HG03558 (cell line): ENCODE measurements around the gene CAPN13.

ENCODE experiments used
- ATAC-seq: cut with Tn5 transposase; IDR thresholded peaks from one replicate; pipeline ENCODE4 v1.9.1; 2021; ENCODE audit warnings: moderate number of reproducible peaks; ENCODE audit not compliant: unreplicated experiment; ENCODE audit errors: extremely low read depth

Gene CAPN13

DNA sequence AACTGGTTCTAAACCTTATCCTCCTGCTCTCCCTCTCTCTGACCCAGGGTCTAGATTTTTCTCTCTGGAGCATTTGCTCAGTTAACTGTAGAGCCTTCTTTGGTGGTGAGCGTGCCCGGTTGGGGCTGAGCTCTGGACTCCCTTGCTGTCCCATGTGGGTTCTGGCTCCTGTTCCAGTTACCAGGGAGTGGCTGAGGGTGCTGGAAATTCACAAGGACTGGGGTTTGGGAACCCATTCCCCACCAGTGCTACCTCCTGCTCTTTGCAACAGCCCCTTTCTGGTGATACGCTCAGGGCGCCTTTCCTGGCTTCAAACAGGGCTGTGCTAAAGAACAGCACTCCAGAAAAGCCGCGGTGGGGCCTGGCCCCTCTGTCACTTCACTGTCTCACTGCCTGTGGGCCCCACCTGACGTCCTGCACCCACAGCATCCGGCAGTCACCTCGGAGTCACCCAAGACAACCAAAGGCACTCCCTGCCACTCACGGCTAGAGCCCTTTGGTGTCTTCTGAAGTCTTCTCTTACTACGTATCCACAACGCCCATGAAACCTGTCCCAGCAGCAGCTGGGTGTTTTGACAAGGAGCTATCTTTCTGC, 41.3 kb downstream of the CAPN13 start:
- no peak for ATAC-seq

DNA sequence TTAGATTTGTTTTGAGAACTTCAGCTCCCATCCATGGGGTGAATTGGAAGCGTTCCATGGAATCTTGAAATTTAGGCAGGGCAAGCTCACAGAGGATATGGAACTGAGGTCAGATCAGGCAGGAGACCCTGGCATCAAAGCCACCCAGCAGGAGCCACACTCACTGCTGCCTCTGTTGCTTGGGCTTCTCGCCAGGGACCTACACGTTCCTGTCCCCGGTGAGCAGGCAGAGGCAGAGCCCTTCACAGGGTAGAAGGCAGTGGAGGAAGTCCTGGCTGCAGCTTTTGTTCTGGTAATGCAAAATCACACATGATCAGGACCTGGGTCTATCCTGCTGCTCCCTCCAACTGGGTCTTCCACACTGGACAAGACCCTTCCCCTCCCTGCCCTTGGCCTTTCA, 42.1 kb downstream of the CAPN13 start:
- no peak for ATAC-seq

DNA sequence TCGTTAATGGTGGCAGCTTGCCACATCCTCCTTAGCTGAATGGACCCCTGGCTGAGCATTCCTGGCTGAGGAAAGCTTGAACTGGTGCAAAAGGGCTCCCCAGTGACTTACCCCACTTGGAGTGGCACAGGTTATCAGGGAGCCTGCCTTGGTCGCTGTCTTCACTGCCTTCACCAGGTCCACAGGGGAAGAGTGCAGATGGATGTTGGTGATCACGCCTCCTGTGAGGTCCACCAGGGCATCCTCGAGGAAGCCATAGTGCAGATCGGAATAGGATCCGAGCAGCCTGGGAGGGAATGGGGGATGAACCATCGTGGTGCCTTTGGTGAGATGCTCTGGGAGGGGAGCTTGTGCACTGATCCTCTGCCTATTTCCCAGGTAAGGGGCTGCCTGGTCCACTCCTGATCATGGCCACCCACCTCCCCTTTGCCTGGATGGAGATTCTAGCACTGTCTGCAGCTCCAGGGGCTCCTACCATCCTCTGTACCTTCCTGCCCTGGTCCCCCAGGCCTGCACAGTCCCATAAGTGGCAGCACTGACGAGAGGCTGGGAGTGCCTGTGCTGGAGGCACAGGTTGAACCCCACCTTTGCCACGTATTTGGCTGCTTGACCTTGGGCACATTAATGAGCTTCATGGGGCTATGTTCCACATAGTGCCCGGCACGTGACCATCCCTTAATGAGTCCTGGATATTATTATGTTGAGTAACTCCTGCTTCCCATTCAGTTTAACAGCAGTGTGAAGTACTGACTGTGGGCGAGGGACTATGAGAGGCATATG, 43.0 kb downstream of the CAPN13 start:
- ATAC-seq, result no peak

DNA sequence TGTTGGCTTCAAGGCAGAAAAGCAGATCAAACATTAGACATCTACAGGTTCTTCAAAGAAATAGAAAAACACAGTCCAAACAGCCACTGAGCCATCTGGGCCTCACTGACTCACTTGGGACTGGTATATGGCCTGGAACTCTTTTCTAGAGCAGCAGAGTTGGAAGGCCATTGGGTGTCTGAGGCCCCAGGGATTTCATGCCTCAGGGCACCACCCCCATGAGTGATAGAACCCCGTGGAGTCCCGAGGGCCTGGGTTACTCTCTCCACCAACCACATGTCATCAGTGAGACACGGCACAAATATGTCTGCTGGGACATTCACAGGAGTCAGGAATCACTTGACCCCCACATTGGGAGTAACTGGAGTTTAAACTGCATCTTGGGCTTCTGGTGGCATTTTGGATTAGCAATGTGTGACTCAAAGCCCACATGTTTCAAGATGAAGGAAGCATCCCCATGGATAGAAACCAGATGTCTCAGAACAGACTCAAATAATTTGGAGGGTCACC, 44.0 kb downstream of the CAPN13 start:
- ATAC-seq, result no peak

DNA sequence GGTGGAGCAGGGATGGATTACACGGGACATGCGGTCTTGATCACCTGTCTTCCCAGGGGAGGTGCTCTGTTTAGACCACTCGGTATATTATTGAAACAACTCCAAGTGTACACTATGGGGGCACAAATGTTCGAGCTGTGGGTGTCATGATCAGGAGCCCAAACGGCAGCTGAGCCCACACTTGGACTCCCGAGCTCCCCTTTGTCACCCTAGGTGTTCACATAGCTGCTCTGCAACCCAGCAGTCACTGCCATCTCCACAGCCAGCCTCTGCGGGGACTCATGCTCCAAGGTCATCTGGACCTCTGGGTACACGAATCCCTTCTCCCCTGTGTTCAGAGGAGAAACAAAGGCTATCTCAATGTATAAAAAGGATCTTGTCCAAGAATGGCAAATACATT, 46.0 kb downstream of the CAPN13 start:
- ATAC-seq, result no peak

DNA sequence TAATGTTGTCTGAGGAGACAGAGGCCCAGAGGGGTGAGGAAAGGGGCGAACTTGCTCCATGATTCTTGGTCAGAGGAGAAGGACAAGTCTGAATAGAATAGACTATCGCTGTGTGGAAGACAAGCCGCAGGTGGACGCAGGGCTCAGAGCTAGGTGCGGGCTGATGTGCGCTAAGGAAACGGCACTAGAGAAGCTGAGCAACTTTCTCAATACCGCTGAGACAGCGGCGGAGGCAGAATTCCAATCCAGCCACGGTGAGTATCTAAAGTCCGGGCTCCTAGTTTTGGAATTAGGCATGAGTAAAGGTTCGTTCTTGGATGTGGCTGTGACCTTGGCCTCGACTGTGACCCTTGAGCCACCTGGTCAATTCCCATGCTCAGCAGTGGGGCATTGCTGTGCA, 47.8 kb downstream of the CAPN13 start:
- no peak for ATAC-seq

DNA sequence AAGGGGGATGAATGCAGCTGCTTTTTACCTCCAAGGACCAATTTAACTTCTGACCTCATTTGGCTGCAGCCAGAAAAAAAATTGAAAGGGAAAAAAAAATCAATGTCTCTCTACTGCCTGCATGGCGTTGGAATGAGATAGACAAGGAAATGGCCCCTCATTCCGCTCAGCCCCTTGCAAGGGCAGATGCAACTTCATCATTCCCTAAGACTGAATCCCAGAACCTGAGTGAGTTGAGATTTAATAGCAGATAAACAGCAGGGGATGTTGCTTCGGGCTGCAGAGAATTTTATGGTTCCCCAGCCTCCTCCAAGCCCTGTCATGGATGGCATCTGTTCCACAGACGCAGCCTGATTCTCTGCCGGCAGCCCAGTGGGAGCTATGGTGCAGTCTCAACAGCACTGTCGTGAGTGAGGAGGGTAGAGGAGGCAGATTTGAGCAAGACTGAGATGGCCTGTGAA, 49.0 kb downstream of the CAPN13 start:
- no peak for ATAC-seq

DNA sequence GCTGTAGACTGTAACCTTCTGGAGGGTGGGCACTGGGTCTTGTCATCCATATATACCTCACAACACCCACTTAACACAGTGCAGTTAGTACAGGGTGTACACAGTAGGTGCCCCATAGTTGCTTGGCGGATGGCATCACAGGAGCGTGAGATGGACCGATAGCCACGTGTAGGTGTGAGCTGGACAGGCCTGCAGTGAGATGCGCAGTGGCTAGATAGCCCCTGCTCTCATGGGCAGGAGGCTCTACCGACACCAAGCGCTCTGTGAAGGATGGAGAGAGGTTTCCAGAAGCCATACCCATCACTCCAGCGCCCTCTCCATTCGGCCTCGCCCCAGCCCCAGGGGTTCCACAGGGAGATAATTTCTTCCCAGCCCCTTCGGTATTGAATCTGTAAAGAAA, 49.5 kb downstream of the CAPN13 start:
- ATAC-seq, result no peak

DNA sequence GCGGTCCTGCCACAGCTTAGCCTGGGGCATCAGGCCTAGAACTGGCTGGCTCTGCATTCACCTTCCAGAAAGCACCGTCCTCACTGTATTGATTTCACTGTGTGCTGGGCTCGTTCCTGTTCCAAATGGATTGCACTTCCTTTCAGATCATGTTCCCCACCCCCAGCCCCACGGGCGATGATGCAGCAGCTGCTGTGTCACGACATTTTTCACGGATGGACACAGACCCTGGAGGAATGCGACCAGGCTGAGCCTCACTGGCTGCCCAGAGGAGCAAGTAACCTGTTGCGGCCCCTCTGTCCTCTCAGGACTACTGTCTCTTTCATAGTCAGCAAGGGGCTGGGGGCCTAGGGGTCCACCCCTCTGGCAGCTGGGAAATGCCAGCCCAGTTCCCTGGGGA, 50.3 kb downstream of the CAPN13 start:
- no peak for ATAC-seq

DNA sequence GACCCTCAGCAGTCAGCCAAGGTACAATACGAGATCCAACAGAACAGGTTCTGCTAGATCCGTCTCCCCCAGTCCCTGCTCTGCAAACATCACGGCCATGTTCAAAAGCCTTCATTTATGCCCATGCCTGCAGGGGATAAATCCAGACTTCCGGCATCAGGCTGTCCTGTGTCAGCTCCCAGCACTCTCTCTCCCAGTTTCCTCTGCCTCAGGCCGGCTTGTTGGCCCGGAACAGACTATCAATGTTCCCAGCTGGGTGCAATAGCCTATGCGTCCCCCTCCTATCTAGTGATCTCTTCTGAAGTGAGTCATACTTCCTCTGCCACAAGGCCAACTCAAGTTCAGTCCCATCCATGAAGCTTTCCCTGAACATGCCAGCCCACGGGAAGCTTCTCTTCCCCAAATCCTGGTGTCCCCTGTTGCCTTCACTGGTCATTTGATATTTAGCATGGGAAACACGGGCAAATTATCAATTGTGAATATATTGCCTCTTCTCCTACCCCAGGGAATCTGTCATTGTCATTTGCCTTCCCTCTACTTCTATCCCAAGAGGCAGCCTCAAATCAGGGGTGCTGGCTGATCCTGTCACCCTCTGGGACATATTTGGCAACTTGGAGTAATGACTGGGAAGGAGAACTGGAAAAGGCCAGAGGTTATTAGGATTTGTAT, 51.1 kb downstream of the CAPN13 start:
- no peak for ATAC-seq

DNA sequence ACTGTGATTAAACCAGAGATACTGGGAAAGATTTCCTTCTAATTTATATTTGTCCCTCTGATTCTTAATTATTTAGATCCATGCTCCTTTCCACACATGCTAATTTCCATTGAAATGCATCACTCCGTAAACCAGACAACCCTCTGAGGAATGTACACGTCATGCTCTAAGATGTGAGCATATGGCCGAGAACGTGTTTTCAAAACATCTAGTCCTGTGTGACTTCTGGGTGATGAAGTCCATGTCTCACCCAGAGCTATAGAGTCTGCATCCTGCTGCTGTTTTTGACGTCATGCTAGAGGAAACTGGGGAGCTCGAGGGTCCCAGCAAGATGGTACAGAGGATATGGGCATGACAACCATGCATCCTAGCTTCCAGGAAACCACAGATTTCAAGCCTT, 53.6 kb downstream of the CAPN13 start:
- ATAC-seq, result no peak

DNA sequence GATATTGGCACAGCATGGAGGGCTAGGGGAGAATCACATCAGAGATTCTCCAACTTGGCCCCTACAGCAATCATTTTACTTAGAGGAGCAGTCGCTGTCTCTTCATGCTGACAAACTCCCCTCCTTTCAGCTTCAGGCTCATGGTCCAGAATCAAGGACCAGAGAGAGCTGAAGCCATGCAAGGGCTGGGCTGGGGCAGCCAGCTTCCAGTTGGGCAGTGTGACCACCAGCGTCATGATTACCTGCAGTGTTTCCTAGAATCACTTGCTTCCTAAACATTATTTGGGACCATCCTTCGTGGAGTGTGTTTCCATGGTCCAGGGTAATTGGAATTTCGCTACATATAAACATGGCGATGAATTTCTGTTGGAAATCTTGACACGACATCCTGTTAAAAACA, 54.4 kb downstream of the CAPN13 start:
- no peak for ATAC-seq

DNA sequence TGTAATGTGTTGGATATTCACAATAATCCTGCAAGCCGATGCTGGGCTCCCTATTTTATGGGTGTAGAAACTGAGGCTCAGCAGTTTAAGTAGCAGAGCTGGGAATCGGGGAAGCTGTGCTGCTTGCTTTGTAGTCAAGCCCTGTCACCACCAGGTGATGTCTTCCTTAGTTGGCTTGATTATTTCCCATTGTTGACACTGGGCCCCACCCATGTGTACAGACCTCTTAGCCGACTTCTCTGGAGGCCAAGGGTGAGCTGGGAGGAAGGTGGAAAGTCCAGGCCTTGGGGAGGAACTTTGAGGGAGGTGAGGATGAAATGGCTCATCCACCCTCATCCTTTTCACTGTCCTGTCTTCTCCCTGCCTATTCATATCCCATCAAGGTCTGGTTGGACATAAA, 60.0 kb downstream of the CAPN13 start:
- ATAC-seq, result no peak

DNA sequence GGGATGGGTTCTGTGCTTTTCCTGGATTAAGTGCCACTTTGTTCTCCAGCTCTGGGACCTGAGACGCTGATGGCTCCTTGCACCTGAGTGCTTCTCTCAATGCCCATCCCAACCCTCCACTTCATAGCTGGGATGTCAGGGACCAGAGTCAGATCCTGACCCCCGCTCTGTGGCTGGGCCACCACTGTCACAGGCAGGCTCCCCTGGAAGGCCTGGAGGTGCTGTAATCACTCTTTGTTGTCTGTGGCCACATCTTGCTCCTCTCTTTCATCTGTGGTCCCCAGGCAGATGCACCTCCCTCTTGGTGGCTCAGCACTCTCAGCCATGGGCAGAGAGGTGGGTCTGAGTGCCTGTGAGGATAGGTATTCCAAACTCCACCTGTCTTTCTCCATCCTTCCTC, 62.4 kb downstream of the CAPN13 start:
- ATAC-seq, result no peak

DNA sequence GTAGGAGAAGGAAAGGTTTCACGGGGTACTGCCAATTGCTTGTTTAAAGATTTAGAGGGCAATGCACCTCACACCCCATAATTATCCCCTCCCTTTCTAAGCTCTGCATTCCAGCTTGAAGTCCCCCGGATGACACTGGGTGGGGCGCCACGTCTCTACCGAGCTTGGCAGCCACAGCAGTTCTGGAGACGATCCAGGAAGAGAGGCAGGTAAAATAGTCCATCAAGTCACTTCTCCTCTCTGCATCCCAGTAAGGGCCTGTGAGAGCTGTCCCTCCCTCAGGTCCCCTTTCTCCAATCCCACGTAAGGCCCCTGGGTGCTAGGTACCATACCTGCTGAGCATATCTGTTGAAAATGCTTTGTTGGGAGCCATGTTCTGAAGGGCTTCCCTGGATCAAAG, 65.7 kb downstream of the CAPN13 start:
- no peak for ATAC-seq

DNA sequence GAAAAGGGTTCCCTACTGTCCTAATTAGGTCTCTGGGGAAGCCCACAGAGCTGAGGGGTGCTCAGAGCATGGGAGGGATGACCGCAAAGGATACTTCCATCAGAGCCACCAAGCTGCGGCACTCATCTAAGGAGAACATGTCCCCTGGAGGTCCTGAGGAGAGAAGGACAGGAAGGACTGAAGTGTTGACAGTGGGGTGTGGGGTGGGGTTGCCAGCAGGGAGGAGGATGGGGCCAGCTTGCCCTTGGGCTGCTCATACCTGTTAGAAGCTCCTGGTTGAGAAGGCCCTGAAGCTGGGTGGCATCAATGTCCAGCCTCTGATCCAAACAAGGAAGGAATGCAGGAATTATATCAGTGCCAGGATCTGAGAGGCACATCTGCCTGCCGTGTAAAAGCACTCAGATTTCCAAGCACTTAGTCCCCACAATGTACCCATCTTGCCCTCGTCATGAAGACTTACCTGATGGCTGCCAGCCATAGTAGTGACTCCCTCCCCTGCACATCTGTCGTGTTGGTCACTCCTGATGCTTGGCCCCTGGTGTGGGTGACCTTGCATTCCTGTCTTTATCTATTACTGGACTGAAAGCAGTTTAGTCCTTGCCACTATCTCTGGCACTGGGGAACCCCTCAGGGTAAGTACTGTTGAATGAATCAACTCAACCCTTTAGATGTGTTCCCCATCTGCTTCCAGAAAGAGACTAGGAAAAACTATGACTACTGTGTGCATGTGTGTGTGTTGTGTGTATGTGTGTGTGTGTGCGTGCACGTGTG, 68.9 kb downstream of the CAPN13 start:
- no peak for ATAC-seq

DNA sequence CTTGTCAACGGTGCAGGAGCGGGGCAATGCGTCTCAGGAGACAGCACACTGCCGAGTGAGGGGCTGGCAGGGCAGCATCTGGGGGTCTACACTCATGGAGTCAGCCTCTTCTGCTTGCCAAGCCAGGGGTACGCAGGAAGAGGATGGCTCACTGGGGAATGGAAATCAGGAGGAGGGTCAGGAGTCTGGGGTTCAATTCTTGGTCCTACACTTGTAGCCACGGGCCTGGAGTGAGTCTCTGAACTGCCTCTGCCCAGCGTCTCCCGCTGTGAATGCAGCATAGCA, 70.0 kb downstream of the CAPN13 start:
- no peak for ATAC-seq

DNA sequence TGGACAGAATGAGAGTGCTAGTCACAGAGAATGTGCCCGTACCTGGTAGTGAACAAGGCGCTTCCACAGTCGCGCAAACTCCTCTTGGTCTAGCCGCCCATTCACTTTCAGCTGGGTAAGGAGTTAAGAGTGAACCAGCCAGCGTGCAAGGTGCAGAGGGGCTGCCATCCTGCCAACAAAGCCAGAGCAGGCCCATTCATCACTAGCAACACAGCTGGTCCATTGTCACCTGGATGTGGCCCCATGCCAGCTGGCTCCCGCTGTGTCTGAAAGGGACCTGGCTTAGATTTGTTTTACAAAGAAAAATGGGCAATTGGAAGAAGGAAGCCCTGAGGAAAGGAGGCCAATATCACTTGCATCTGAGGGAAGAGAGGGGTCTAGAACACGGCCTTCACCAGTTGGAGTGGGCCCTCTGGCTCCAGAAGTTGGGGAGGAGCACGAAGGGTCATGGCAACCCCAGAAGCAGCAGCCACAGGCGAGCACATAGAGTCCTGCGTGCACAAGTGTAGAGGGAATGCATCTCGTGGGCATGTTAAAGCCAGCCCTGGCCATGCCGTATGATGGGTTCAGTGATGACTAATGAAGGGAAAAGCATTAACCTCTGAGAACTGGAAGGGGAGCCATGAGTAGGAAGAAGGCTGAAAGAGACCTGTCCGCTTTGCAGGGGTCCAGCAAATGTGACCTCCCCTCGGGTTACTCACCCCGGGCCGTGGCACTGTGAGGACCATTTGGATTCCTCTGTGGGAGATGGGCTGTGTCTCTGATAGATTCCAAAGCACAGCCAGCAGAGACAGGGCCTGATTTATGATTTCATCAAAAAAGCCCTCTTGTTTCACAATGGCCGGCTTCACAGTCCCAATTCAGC, 70.6 kb downstream of the CAPN13 start:
- no peak for ATAC-seq

DNA sequence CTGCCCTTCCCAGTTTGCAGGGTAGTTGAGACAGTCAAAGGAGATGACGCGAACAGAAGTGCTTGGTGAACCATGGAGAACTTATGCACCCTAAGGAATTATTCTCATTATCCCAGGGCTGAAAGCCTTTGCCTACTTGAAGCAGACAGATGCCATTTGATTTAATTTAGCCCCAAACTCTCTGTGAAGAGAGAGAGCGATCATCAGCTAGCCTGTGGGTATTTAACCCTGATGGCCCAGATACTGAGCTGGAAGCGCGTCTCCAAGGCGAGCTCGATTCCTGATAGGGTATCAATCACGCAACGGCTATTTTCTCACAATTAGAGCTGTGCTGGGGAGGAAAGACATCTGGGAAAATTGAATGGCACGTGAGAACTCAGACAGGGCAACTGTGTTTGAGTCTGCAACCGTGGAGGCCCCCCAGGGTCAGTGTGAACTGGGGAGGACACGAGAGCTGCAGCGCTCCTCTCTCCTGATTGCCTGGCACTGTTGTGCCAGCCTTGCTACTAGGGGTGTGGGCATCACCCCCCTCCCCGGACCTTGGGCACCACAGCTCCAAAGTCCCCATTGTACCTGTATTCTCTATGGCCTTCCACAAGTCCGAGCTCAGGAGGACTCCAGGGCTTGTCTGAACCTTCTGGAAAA, 73.2 kb downstream of the CAPN13 start:
- ATAC-seq, result no peak
